ENCODE data around the gene BLM. TPM values are rescaled to one million over a fixed set of nuclear protein-coding genes. Genes with fewer than 3 reads are reported as not detected.

Gene BLM
- total RNA-seq, 1 donor from 2014 or later = 58.0 TPM

DNA sequence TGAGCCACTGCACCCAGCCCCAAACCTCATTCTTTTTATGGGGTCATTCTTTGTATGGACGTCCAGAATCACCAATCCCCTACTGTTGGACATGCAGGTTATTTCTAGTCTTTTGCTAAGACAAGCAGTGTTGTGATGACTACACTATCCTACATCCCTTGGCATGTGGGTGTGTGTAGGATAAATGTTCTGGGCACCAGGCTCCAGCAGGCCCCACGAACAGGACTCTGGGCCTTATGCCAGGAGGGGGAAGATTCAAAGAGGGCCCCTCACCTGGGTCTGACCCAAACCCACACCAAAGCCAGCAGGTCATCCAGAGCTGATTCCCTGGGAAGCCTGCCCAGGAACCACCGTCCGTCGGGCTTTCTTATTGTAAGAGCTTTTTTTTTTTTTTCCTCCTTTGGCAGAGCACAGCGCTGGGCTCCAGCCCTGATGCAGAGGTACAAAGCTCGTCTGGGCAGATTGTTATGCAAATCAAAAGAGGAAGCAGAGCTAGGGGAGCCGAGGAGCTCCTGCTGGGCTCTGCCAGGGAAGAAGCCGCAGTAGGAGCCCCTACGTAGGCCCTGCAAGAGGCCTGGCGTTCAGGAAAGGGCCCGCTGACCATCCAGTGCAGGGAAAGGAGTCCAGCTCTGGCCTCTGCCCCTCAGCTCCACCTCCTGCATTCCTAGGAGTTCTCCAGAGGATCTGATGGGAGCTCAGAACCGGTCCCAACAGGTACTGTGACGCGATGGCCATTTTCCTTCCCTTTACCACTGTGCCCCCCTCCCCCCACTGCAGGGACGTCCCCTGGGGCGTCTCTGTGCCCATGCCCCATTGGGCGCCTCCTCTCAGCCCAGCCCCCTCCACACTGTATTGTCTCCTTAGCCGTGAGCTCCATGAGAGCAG, 122.3 kb downstream of the BLM start:
- H3F3A ChIP-seq (ENCODE audit: low read depth) = peaks cover 30% of the 10 kb centered on the region
- H2AFZ ChIP-seq (replicated peaks) = peak overlapping the region; percentile 38
- no peak overlapping the region for H3K27ac ChIP-seq
- H3K4me2 ChIP-seq = peak overlapping the region; percentile 56
- H3K4me1 Mint-ChIP-seq = peaks cover 39% of the 10 kb centered on the region
- H3K79me2 ChIP-seq (ENCODE audit: low read depth) = no peaks in the 10 kb centered on the region
- no peaks in the 10 kb centered on the region for H3K36me3 ChIP-seq
- no peaks in the 10 kb centered on the region for H4K20me1 ChIP-seq (ENCODE audit: low read depth)
- peaks cover 24% of the 10 kb centered on the region for H3K4me1 ChIP-seq
- no peaks in the 10 kb centered on the region for H3K9me3 Mint-ChIP-seq
- H3K27ac Mint-ChIP-seq = peak overlapping the region; percentile 65
- peaks cover 9% of the 10 kb centered on the region for H3K27me3 Mint-ChIP-seq (ENCODE audit: insufficient read depth, low read depth)
- H3K36me3 Mint-ChIP-seq = no peaks in the 10 kb centered on the region
- no peak overlapping the region for H3K9ac ChIP-seq
- TF ChIP-seq, protein P1, sequence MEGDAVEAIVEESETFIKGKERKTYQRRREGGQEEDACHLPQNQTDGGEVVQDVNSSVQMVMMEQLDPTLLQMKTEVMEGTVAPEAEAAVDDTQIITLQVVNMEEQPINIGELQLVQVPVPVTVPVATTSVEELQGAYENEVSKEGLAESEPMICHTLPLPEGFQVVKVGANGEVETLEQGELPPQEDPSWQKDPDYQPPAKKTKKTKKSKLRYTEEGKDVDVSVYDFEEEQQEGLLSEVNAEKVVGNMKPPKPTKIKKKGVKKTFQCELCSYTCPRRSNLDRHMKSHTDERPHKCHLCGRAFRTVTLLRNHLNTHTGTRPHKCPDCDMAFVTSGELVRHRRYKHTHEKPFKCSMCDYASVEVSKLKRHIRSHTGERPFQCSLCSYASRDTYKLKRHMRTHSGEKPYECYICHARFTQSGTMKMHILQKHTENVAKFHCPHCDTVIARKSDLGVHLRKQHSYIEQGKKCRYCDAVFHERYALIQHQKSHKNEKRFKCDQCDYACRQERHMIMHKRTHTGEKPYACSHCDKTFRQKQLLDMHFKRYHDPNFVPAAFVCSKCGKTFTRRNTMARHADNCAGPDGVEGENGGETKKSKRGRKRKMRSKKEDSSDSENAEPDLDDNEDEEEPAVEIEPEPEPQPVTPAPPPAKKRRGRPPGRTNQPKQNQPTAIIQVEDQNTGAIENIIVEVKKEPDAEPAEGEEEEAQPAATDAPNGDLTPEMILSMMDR (IDR thresholded peaks at IDR 0.05) = no peak
- TF ChIP-seq EZH2phosphoT487 (IDR thresholded peaks at IDR 0.05) (no peak), EZH2 (IDR thresholded peaks at IDR 0.05) (no peak)
- peak overlapping the region; percentile 8 for H3K4me3 ChIP-seq
- H3K27me3 ChIP-seq = no peaks in the 10 kb centered on the region
- peak; percentile 79 for DNase-seq (ENCODE audit: low spot score)
- H3K4me3 Mint-ChIP-seq = peak overlapping the region; percentile 68
- no peaks in the 10 kb centered on the region for H3K9me3 ChIP-seq (ENCODE audit: low read depth)

DNA sequence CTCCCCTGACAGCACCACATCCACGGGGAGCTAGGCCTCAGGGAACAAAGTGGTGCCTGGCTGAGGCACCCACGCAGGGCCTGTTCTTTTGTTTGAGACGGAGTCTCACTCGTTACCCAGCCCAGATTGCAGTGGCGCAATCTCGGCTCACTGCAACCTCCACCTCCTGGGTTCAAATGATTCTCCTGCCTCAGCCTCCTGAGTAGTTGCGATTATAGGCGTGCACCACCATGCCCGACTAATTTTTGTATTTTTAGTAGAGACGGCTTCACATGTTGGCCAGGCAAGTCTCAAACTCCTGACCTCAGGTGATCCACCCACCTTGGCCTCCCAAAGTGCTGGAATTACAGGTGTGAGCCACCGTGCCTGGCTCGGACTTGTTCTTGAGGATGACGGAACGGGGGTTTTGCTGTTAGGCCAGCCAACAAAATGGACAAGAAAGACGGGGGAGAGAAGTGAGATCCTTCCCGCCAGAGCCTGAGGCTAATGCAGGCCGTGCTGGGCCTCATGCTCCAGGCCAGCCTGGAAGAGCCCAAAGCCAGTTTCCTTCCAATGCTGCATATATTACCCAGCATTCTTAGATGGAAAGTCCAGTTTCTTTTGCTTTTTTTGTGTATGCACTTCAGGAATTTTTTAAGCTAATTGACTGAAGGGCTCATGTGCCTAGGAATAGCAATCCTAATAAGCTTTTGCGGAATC, 123.2 kb downstream of the BLM start:
- DNase-seq (ENCODE audit: low spot score) = no peak
- TF ChIP-seq, protein P1 (IDR thresholded peaks at IDR 0.05) = no peak
- TF ChIP-seq EZH2phosphoT487 (IDR thresholded peaks at IDR 0.05) (no peak), EZH2 (IDR thresholded peaks at IDR 0.05) (no peak)
- H3K4me3 ChIP-seq = no peak overlapping the region

DNA sequence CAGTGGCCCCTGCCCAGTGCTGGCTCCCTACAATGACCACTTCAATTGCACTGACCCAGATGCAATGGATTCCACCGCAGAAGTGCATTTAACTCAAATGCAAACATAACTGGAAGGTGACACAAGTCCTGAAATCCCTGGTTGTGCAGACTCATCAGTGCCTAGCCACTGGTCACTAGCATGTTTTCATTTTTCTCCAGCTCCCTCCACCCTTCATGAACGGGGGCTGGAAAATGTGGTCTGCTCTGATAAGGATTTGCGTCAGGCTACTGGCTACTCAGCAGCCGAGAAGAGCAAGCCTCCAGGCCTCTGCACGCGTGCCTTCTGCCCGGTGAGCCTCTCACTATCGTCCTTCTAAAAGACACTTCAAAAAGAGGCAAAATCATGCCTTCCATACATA, 123.8 kb downstream of the BLM start:
- H3K9me3 Mint-ChIP-seq = no peaks in the 10 kb centered on the region
- H3K27me3 Mint-ChIP-seq (ENCODE audit: insufficient read depth, low read depth) = peaks cover 5% of the 10 kb centered on the region
- no peak overlapping the region for H3K4me3 Mint-ChIP-seq
- H3K36me3 Mint-ChIP-seq = no peaks in the 10 kb centered on the region
- no peak overlapping the region for H3K9ac ChIP-seq
- peaks cover 39% of the 10 kb centered on the region for H3K4me1 Mint-ChIP-seq
- H2AFZ ChIP-seq (replicated peaks) = peak overlapping the region; percentile 64
- no peaks in the 10 kb centered on the region for H3K36me3 ChIP-seq
- H4K20me1 ChIP-seq (ENCODE audit: low read depth) = no peaks in the 10 kb centered on the region
- no peaks in the 10 kb centered on the region for H3K27me3 ChIP-seq
- TF ChIP-seq EZH2 (IDR thresholded peaks at IDR 0.05) (no peak), EZH2phosphoT487 (IDR thresholded peaks at IDR 0.05) (no peak)
- TF ChIP-seq, protein P1 (IDR thresholded peaks at IDR 0.05) = no peak
- DNase-seq (ENCODE audit: low spot score) = no peak
- H3F3A ChIP-seq (ENCODE audit: low read depth) = peaks cover 30% of the 10 kb centered on the region
- no peaks in the 10 kb centered on the region for H3K9me3 ChIP-seq (ENCODE audit: low read depth)
- H3K79me2 ChIP-seq (ENCODE audit: low read depth) = no peaks in the 10 kb centered on the region
- H3K4me3 ChIP-seq = no peak overlapping the region
- peak overlapping the region; percentile 55 for H3K27ac ChIP-seq
- no peak overlapping the region for H3K4me2 ChIP-seq
- peak overlapping the region; percentile 72 for H3K27ac Mint-ChIP-seq
- peaks cover 24% of the 10 kb centered on the region for H3K4me1 ChIP-seq

More for the DNA sequence above, 123.2 kb downstream of the BLM start:
- no peaks in the 10 kb centered on the region for H3K79me2 ChIP-seq (ENCODE audit: low read depth)
- H3K27me3 Mint-ChIP-seq (ENCODE audit: insufficient read depth, low read depth) = peaks cover 5% of the 10 kb centered on the region
- H3K36me3 Mint-ChIP-seq = no peaks in the 10 kb centered on the region
- no peaks in the 10 kb centered on the region for H3K27me3 ChIP-seq
- H3F3A ChIP-seq (ENCODE audit: low read depth) = peaks cover 30% of the 10 kb centered on the region
- peak overlapping the region; percentile 64 for H2AFZ ChIP-seq (replicated peaks)
- H3K9me3 Mint-ChIP-seq = no peaks in the 10 kb centered on the region
- peaks cover 24% of the 10 kb centered on the region for H3K4me1 ChIP-seq
- peaks cover 39% of the 10 kb centered on the region for H3K4me1 Mint-ChIP-seq
- H4K20me1 ChIP-seq (ENCODE audit: low read depth) = no peaks in the 10 kb centered on the region
- H3K4me2 ChIP-seq = no peak overlapping the region
- H3K9me3 ChIP-seq (ENCODE audit: low read depth) = no peaks in the 10 kb centered on the region
- H3K4me3 Mint-ChIP-seq = peak overlapping the region; percentile 68
- peak overlapping the region; percentile 65 for H3K27ac Mint-ChIP-seq
- H3K27ac ChIP-seq = peak overlapping the region; percentile 55
- no peak overlapping the region for H3K9ac ChIP-seq
- no peaks in the 10 kb centered on the region for H3K36me3 ChIP-seq

All from neural progenitor cell (in vitro differentiated cells).